CD4-positive, alpha-beta T cell treated with Interleukin-4 for 1 hour (primary cell): ENCODE measurements around the gene ZNF318.
"Not testable (repeated sequence)": the region's sequence is repeated elsewhere in the genome, so short reads cannot be mapped to it uniquely, and the experiment has no call there.

Experiments used
- DNase-seq, 2 donors: peaks; one replicate each; pipeline ENCODE4 v3.0.0-alpha.2; 2020 to 2022

Gene ZNF318

GRCh38 chr6:43331891-43332290, 37.6 kb downstream of the ZNF318 start:
- no peak for DNase-seq

DNA sequence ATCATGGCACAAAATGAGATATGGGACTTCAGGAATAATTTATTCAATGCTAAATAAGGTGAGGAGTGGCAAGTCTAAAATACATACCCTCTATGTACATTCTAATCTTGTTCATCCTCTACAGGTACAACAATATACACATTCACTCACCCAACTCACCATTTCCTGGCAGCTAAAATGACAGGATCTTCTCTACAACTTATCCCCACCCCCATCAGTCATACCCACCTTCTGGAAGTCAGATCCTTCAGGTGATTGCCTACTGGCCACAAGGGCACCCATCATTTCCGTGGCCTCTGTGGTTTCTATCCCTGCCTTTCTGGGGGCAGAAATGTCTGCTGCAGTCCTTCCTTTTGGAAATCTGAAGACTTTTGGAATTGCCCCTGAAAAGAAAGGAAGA, 38.0 kb downstream of the ZNF318 start:
- DNase-seq = no peak

DNA sequence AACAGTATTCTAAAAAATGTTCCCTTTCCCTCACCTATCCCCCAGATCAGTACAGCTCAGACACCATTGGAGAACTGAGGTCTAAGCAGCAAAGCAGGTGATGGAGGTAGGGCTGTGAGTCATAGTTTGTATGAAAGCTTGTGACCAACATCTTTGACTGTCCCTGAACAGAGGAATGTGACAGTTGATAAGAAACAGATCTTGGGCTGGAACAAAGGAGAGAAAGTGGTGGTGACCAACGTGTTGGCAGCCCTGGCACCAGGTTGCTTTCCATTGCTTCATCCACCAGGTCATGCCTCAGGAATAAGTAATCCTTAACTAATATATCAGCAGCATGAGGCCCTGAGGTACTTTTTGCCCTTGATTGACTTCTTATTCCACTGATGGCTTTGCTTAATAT, 40.9 kb downstream of the ZNF318 start:
- no peak for DNase-seq

DNA sequence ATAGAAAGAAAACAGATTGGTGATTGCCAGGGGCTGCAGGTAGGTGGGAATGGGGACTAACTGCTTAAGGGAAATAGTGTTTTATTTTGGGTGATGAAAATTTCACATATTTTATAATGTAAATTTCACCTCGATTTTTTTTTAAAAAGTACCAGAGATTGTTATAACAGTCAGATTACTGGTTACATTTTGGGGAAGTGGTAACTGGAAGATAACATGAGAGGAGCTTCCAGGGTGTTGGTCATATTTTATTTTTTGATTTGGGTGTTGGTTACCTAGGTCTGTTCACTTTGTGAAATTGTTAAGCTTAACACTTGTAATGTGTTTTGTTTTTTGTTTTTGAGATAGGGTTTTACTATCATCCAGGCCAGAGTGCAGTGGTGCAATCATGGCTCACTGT, 43.6 kb downstream of the ZNF318 start:
- DNase-seq = no peak

DNA sequence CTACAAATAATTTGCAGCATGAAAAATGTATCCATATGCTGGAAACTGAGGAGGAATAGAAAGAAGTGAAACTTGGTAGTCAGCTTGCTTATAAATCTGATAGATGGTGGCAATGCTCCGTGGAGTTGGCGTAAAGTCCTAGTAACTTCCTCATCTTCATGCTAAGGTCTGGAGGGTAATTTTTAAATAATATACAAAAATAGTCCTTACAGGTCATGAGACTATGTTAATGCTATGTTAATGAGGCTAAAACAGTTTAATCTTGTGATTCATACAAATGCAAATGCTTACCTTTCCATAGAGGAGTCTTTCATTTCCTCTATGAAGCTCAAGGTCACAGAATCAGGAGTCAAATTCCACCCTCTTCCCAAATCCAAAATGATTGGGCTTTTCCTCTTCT, 51.4 kb downstream of the ZNF318 start:
- DNase-seq = no peak

DNA sequence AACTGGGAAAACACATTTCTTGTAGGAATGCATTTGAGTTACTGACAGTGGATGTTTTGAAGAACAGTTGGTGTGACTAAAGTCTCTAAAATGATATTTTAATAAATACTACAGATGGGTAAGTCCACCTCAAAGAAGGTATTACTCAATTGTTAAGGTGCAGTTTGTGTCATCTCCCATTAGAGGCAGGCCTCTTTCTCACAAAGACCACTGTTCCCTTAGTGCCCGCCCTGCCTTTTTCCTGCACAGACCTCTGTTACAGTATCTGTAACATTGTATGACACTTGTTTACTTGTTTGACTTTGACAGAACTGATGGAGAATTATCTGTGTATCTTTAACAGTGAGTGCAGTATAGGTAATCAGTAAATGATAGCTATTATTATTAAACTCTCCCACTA, 55.6 kb downstream of the ZNF318 start:
- DNase-seq = no peak

GRCh38 chr6:43311666-43312065, 57.8 kb downstream of the ZNF318 start:
- DNase-seq = no peak

DNA sequence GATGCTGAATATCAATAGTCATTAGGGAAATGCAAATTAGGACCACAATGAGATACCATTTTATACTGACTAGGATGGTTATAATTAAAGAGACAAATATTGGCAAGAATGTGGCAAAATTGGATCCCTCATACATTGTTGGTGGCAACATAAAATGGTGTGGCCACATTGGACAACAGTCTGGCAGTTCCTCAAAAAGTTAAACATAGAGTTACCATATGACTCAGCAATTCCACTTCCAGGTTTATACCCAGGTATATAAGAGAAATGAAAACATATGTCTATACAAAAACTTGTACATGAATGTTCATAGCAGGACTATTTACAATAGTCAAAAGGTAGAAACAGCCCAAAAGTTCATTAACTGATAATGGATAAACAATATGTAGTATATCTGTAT, 58.8 kb downstream of the ZNF318 start:
- DNase-seq = no peak

GRCh38 chr6:43310134-43310533, 59.3 kb downstream of the ZNF318 start:
- no peak for DNase-seq

DNA sequence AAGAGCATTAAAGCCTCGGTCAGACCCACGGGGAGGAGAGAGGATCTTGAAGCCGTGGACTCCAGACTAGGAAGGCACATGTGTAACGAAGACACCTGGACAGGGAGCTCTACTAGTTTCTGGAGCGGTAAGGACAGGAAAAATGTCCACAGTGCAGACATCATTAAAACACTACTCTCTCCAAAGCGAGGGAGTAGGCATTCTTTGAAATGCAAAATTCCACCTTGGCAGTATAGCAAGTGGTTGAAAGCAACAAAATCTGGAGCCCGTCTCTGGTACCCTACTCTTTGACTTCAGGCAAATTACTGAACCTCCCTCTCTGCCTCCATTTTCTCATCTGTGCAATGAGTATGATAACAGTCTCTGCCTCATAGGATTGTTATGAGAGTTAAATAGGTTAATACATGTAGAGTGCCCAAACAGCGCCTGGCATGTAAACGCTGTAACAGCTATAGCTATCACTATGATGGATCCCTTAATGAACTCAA, 60.4 kb downstream of the ZNF318 start:
- DNase-seq = no peak

GRCh38 chr6:43308101-43308989, 61.1 kb downstream of the ZNF318 start, which contains the start of gene CRIP3:
Gene CRIP3 (minus strand): TSS chr6:43308826. CDS start chr6:43308792, 34 bp downstream.
- DNase-seq = peak; percentile 54 to 57

- no peak for DNase-seq
These were observed 61.9 kb downstream of the ZNF318 start for GRCh38 chr6:43307451-43308100.

DNA sequence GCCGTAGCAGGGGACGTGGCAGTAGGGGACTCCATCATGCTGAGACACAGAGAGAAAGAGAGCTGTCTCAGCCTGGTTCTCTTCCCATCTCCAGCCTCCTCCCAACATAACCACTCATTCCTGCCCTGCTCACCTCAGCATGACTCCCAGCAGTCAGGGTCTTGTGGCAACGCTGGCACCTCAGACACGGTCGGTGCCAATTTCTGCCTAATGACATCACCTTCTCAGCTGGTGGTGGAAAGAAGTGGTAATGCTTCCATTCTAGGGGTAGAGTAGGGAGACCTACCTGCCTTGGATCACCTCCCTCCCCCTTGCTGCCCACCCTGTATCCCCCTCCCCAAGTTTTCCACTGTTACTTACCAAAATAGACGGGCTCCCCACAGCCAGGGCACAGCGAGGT, 63.4 kb downstream of the ZNF318 start:
- no peak for DNase-seq

DNA sequence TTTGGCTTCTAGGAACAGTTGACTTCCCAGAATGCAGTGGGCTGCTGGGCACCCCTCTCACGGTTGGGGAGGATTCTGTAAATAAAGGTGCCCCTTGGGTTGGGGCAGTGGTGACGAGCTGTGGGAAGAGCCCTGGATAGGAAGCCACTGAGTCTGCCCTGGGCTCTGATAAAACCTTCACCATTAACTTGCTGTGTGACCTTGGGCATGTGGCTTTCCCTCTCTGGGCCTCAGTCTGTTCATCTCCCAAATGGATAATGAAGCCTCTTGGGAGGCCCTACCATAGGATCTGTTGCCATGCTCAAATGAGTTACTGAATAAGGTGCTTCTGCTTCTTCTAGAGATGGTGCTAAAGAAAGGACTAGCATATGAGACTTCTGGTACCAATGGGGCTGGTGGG, 64.6 kb downstream of the ZNF318 start:
- no peak for DNase-seq

DNA sequence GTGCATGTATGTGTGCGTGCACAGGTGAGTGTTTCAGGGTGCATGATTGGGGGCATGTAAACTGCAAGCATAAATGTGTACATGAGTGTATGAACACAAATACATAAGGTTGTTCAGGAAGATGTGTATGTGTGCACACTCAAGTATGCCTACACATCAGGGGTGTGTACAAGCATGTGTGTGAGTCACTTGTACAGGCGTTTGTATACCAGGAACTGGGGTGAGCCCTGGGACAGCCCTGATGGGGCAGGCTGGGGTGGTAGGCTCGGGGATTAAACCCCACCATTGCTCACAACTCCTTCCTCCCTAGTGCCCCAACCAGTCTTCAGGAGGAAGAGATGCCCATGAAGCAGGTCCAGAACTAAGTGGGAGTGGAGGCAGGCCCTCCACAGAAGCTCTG, 65.1 kb downstream of the ZNF318 start:
- no peak for DNase-seq

- no peak for DNase-seq
These were observed 65.6 kb downstream of the ZNF318 start for GRCh38 chr6:43303751-43304331.

DNA sequence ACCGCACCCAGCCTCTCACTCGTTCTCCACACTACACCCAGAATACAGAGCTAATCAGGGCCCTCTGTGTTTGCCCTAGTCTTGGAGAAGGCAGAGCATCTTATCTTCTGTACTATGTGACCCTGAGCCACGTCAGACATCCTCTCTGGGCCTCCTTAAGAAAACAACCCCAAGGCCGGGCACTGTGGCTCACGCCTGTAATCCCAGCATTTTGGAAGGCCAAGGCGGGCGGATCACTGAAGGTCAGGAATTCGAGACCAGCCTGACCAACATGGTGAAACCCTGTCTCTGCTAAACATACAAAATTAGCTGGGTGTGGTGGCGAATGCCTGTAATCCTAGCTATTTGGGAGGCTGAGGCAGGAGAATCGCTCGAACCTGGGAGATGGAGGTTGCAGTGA, 66.4 kb downstream of the ZNF318 start:
- not testable (repeated sequence) for DNase-seq

GRCh38 chr6:43302126-43302525, 67.3 kb downstream of the ZNF318 start:
- DNase-seq = no peak

- no peak for DNase-seq
These were observed 68.2 kb downstream of the ZNF318 start for GRCh38 chr6:43301081-43301870.

- no peak for DNase-seq
These were observed 69.8 kb downstream of the ZNF318 start for GRCh38 chr6:43299338-43300293.

GRCh38 chr6:43298565-43299337, 70.7 kb downstream of the ZNF318 start:
- DNase-seq = no peak
